Breast epithelium (tissue), 3 donors: ENCODE data around the gene LBP.

Experiments
- POLR2A ChIP-seq: fragments of 450-650 bp; IDR thresholded peaks from one replicate; pipeline ENCODE4 v1.6.1; 2016; ENCODE audit warnings: antibody characterized with exemption, mild to moderate bottlenecking, moderate library complexity
- POLR2AphosphoS5 ChIP-seq, 3 donors: sonication (generic); formaldehyde crosslinking; IDR thresholded peaks; one replicate each; pipeline ENCODE4 v1.6.1; 2017; ENCODE audit warnings: antibody characterized with exemption in 3 of 3
- TF ChIP-seq, protein P1 (sequence below), 3 donors: fragments of 450-650 bp; IDR thresholded peaks; one replicate each; pipeline ENCODE4 v1.5.1; 2016 to 2017; ENCODE audit warnings: antibody characterized with exemption in 3 of 3, mild to moderate bottlenecking in 3 of 3, moderate library complexity in 3 of 3

DNA sequence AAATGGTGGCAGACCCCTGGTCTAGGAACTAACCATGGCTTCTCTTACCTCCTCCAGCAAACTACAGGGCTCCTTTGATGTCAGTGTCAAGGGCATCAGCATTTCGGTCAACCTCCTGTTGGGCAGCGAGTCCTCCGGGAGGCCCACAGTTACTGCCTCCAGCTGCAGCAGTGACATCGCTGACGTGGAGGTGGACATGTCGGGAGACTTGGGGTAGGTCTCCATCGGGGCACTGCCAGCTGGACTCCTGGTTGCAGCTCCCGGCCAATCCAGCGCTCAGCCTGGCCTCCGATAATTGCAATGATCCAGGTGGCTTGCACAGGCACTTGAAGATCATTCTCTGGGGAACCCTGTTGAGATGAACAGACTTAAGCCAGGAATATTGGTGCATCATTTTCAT lies 7.9 kb downstream of the LBP start:
- TF ChIP-seq POLR2A (no peak), POLR2AphosphoS5 (IDR thresholded peaks at IDR 0.05) (no peak)
- TF ChIP-seq, protein P1, sequence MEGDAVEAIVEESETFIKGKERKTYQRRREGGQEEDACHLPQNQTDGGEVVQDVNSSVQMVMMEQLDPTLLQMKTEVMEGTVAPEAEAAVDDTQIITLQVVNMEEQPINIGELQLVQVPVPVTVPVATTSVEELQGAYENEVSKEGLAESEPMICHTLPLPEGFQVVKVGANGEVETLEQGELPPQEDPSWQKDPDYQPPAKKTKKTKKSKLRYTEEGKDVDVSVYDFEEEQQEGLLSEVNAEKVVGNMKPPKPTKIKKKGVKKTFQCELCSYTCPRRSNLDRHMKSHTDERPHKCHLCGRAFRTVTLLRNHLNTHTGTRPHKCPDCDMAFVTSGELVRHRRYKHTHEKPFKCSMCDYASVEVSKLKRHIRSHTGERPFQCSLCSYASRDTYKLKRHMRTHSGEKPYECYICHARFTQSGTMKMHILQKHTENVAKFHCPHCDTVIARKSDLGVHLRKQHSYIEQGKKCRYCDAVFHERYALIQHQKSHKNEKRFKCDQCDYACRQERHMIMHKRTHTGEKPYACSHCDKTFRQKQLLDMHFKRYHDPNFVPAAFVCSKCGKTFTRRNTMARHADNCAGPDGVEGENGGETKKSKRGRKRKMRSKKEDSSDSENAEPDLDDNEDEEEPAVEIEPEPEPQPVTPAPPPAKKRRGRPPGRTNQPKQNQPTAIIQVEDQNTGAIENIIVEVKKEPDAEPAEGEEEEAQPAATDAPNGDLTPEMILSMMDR (IDR thresholded peaks at IDR 0.05) = no peak
